HG03175 (cell line): ENCODE data around the gene H1-8.
"Not testable (repeated sequence)": the region's sequence is repeated elsewhere in the genome, so short reads cannot be mapped to it uniquely, and the experiment has no call there.

Source experiments
- ATAC-seq: cut with Tn5 transposase; IDR thresholded peaks from one replicate; pipeline ENCODE4 v1.9.1; 2021; ENCODE audit warnings: mild to moderate bottlenecking, moderate library complexity; ENCODE audit not compliant: unreplicated experiment

The H1-8 gene

DNA sequence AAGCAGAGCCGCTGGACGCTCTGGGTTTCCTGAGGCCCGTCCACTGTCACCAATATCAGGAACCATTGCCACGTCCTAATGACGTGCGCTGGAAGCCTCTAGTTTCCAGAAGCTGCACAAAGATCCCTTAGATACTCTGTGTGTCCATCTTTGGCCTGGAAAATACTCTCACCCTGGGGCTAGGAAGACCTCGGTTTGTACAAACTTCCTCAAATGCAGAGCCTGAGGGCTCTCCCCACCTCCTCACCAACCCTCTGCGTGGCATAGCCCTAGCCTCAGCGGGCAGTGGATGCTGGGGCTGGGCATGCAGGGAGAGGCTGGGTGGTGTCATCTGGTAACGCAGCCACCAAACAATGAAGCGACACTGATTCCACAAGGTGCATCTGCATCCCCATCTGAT, 11.3 kb upstream of the H1-8 start:
- no peak for ATAC-seq

DNA sequence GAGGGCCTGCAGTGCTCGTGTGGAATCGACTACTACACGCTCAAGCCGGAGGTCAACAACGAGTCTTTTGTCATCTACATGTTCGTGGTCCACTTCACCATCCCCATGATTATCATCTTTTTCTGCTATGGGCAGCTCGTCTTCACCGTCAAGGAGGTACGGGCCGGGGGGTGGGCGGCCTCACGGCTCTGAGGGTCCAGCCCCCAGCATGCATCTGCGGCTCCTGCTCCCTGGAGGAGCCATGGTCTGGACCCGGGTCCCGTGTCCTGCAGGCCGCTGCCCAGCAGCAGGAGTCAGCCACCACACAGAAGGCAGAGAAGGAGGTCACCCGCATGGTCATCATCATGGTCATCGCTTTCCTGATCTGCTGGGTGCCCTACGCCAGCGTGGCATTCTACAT, 10.7 kb upstream of the H1-8 start:
- no peak for ATAC-seq

DNA sequence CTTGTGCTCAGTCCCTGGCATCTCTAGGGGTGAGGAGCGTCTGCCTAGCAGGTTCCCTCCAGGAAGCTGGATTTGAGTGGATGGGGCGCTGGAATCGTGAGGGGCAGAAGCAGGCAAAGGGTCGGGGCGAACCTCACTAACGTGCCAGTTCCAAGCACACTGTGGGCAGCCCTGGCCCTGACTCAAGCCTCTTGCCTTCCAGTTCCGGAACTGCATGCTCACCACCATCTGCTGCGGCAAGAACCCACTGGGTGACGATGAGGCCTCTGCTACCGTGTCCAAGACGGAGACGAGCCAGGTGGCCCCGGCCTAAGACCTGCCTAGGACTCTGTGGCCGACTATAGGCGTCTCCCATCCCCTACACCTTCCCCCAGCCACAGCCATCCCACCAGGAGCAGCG, 9.6 kb upstream of the H1-8 start:
- no peak for ATAC-seq

DNA sequence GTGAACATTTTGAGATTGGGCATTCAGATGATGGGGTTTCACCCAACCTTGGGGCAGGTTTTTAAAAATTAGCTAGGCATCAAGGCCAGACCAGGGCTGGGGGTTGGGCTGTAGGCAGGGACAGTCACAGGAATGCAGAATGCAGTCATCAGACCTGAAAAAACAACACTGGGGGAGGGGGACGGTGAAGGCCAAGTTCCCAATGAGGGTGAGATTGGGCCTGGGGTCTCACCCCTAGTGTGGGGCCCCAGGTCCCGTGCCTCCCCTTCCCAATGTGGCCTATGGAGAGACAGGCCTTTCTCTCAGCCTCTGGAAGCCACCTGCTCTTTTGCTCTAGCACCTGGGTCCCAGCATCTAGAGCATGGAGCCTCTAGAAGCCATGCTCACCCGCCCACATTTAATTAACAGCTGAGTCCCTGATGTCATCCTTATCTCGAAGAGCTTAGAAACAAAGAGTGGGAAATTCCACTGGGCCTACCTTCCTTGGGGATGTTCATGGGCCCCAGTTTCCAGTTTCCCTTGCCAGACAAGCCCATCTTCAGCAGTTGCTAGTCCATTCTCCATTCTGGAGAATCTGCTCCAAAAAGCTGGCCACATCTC, 8.4 kb upstream of the H1-8 start:
- ATAC-seq = no peak

DNA sequence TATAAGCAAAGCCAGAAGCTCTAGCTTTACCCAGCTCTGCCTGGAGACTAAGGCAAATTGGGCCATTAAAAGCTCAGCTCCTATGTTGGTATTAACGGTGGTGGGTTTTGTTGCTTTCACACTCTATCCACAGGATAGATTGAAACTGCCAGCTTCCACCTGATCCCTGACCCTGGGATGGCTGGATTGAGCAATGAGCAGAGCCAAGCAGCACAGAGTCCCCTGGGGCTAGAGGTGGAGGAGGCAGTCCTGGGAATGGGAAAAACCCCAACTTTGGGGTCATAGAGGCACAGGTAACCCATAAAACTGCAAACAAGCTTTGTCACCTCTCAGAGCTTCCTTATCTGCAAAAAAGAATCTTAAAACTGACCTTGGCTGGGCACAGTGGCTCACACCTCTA, 7.9 kb upstream of the H1-8 start:
- ATAC-seq = no peak

DNA sequence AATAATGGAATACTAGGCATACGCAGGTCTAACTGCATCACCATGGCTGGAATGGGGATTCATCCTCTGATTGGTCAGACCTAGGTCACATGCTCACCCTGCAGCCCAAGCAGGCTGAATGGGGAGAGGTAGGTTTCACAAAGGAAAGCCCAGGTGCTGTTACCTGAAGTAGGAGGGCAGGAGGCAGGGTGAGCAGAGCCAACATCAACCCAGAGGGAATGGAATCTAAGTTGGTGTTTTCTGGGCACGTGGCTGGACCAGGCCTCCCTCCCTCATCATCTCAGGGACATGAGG, 6.7 kb upstream of the H1-8 start:
- ATAC-seq = no peak

DNA sequence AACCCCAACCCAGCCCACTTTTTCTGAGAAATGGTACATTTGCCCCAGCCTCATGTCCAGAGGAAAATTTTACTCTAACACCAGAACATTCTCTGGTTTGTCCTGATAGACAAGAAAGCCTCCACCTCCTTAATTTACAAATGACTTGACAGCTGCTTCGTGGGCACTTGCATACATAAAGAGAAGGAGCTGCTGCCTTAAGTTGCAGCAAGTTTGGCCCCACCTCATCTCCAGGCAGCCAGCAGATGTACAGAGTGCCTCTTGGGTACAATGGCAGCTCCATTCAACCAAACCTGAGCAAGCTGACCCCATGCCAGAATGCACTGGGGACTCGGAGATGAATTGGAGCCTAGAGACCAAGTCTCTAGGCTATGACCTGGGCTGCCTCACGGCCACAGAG, 6.2 kb upstream of the H1-8 start:
- no peak for ATAC-seq

DNA sequence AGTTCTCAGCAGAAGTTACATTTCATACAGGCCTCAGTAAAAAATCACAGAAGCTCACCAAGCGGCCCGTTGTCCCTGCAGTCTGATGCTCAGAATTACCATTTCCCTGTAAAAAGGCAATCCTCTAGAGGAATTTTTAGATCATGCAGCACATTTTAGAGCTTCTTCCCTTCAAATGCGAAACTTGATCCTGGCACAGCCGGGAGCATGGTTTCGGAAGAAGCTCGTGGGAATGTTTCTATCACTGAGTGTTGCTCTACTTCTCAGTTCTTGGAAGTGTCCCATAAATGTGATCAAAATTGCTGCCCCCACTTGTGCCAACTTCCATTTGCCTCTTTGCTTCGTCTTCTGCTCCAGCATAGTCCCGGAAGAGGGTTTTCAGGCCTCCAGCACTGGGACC, 3.8 kb upstream of the H1-8 start:
- no peak for ATAC-seq

DNA sequence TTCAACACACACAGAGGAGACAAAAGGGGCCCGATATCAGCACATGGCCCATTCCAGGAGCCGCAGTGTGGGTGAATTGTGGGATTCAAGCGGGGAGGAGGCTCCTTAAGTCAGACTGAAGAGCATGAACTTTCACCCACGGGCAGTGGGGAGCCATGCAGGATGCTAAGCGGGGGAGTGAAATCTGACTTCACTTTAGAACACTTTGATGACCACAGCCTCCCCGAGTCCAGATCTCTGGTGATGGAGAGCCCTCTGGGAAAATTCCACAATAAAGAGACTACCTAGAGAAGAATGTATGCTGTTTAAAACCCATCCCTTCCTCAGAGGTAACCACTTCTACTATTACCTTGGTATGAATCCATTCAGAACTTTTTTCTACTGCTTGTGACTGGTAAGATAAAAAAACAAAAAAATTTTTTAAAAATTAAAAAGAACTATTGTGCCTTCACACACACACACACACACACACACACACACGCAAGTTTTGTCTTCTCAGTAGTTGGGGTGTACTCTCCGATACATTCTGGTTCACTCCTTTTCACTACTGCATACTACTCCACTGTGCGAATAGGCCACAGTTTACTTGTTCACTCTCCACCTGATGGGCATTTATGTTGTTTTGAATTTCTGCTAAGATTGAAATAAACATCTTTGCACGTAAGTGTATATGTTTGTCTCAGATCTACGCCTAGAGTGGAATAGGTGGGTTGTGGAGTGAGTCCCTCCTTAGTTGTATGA, 2.0 kb upstream of the H1-8 start:
- ATAC-seq = no peak

DNA sequence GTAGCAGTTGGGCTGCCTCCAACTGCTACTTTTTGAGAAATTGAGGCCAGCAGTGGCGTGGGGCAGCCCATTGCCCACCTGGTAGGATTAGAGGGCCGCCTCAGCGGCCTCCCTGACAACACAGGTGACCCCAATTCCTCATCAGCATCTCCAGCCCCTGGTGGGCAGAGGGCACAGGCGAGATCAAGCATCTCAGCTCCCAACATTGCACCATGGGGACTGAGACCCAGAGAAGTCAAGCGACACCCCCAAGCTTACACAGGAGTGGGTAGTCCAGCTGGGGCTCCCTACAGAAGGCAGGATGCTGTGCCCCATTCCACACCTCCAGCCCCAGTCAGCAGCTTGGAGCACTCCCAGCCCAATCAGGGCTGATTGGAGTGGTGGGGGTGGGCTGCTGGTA, 228 bp upstream of the H1-8 start:
- ATAC-seq = no peak

DNA sequence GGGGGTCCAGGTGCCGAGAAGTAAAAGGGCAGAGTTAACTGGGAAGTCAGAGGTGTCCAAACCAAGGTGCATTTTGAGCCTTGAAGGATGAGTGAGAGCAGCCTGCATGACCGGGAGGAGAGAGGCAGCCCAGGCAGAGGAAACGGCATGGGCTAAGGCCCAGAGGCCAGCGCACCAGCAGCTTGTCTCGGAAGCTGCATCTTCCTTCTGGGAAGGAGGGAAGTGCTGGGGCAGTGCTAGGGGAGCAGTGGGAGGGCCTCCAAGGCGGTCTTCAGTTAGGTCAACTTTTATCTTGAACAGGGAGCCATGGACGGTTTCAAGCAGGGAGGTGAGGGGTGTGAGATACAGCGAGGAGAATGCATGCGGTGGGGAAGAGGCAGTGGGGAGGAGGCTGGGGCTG, 1.0 kb downstream of the H1-8 start:
- no peak for ATAC-seq

DNA sequence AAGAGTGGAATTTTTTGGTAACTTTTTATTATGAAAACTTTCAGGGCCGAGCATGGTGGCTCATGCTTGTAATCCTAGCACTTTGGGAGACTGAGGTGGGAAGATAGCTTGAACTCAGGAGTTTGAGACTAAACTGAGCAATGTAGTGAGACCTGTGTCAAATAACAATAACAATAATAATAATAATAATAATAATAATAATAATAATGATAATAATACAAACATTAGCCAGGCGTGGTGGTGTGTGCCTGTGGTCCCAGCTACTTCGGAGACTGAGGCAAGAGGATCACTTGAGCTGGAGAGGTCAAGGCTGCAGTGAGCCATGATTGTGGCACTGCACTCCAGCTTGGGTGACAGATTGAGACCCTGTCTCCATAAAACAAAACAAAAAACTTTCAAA, 3.0 kb downstream of the H1-8 start:
- not testable (repeated sequence) for ATAC-seq

DNA sequence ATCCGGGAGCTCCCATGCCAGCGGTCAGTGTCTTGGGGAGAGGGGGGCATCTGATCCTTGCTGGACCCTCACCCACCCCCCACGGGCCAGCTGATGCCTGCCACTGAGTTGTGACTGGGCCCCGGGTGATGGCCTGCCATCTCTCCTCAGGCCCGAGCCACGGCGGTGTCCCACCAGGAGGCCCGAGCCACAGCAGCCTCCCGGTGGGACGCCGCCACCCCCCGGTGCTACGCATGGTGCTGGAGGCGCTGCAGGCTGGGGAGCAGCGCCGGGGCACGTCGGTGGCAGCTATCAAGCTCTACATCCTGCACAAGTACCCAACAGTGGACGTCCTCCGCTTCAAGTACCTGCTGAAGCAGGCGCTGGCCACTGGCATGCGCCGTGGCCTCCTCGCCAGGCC, 4.3 kb downstream of the H1-8 start:
- no peak for ATAC-seq

DNA sequence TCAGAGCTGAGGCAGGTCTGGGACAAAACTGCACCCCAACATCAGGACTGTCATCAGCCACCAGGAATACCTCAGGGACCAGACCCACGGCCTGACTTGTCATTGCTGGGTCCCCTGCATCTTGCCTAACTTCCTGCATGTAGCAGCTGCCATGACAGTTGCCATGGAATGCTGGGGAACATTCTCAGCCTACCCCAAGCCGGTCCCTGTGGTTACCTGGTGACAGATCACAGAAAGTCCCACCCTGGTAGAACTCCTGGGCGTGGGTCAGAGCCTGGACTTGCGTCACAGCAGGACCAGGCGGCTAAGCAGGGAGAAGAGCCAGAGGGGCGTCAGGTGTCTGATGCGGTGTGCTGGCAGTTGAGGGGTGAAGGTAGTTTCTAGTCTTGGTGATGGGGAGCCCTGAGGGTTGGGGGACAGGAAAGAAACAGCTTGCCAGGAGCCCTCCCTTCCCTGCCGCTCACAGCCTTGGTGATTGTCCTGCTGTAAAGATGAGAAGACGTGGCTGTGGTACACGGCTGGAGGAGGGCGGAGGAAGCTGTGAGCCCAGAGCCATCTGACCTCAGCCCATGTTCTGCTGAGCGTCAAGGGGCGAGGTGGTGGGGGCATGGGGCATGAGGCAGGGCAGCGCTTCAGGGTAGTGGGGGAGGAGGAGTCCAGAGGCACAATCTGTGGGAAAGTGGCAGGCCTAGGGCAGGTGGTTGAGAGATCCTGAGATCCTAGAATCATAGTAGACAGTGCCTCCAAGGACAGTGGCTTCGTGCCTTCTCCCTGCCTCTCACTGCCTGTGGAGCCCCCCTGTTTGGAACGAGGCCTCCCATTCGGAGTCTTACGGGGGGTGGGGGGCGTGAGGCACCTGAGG, 5.4 kb downstream of the H1-8 start:
- ATAC-seq = no peak

DNA sequence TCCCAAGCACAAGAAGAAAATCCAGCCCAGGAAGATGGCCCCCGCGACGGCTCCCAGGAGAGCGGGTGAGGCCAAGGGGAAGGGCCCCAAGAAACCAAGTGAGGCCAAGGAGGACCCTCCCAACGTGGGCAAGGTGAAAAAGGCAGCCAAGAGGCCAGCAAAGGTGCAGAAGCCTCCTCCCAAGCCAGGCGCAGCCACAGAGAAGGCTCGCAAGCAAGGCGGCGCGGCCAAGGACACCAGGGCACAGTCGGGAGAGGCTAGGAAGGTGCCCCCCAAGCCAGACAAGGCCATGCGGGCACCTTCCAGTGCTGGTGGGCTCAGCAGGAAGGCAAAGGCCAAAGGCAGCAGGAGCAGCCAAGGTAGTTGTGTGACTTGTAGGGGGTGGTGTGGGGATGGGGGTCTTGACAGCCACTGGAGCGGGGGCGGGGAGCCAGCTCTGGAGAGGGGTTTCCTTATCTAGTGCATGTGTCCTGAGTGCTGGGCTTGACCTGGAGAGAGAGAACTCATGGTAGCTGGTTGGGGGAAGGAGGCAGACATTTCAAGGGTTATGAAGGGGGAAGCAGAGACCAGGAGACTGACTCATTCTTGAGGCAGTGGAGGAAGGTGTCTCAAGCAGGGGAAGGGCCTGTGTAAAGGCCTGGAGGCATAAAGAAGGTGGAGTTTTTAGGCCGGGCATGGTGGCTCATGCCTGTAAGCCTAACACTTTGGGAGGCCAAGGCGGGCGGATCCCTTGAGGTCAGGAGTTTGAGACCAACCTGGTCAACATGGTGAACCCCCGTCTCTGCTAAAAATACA, 6.2 kb downstream of the H1-8 start:
- no peak for ATAC-seq

DNA sequence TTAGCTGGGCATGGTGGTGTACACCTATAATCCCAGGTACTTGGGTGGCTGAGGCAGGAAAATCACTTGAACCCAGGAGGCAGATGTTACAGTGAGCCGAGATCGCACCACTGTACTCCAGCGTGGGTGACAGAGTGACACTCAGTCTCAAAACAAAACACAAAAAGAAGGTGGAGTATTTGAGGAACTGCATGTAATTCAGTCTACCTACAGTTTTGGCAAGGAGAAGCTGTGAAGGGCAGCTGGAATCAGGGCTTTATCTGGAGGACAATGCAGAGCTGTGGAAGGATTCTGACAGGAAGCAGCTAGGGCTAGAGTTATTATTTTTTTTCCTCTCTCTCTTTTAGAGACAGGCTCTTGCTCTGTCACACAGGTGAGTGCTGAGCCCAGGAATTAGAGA, 6.8 kb downstream of the H1-8 start:
- ATAC-seq = no peak

DNA sequence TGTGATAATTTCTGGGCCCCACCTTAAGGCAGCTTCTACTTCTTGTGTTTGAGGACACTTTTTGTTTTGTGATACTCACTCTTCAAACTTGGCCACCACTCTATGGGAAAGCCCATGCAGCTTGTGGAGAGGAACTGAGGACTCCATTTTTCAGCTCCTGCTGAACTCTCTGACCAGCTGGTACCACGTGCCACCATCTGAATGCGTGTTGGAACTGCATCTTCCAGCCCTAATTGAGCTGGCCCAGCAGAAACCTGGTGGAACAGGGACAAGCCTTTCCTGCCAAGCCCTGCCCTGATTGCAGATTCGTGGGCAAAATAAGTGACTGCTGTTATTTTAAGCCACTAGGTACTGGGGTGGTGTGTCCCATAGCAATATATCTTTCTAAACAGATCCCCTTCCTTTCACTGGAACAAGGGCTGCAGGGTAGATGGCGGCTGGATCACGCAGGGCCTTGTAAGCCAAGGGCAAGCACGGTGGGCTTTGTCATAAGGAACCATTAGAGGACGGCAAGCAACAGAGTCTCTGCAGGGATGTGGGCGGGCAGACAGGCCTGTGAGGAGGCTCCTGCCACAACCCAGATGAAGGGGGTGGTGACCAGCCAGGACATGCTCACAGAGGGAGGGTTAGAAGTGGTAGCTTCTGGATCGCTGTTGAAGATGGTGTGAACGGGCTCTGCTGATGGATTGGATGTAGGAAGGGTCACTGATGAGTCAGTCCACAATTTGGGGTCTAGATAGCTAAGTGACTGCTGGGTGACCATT, 9.5 kb downstream of the H1-8 start:
- no peak for ATAC-seq

DNA sequence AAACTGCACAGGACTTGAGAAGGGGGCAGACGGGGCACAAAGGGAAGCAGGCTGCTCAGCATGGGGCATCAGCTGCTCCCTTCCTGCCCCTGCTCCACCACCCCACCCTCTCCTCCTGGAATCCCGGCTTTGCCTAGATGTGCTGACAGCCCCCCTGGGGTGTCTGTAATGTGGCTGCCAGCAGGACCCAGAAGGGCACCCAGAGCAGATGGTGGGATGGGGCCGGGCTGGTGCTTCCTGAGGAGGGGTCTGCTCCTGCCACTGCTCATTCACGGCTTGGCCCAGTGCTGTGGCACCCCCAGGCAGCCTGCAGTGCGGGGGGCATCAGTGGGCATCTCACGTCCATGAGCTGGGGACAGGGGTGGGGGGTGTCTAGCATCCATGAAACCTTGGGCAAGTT, 10.2 kb downstream of the H1-8 start:
- ATAC-seq = no peak

DNA sequence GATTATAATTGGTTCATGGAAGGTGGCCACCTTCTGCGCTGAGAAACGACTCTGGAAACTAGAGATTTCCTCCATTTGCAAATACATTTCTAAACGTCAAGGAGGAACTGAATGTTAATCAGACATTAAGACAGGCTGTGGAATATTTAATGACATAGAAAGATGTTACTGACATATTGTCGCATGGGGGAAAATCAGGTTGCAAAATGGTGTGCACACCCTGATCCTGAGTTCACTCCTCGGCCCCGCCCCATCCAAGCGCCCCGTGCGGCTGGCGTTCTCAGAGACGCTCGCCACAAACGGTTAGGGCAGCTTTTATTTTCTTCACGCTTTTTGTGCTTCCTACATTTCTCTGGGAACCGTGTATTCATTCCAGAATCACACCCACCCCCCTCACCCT, 10.7 kb downstream of the H1-8 start:
- ATAC-seq = no peak

DNA sequence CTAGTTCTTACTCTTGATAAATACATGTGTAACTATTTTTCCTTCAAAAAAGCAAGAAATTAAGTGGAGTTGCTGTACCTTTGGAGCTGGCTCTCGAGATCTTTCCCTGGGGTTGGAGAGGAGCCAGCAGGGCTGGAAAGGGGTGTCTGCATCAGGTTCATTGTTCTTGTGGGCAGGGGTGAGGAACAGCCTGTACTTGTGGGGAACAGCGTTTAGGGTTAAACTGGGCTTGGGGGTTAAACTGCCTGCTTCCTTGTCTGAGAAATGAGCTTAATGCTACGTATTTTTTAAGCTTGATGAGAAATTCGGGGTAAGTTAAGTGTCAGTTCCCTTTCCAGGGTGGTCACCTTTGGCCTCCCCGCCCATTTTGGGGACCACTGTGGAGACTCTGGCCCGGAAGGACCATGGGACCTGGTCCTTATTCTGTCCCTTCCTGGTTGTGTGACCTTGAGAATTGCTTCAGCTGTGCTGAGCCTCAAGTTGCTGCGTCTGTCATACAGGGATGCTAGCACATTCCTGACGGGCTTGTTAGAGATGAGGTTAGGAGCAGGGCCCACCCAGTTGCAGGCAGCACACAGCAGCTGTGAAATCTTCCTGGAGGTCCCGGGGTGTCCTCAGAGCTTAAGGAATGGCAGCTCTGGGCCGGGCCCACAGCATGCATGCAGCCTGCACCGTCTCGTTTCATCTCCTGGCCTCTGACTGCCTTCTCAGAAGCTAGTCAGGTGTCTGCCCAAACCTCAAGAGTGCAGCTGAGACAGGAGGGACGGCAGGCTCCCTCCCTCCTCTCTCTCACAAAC, 11.6 kb downstream of the H1-8 start:
- ATAC-seq = no peak
